TTC549 (cell line): Measurements from ENCODE around the gene LTBP1.
"Not testable (repeated sequence)": the region's sequence is repeated elsewhere in the genome, so short reads cannot be mapped to it uniquely, and the experiment has no call there.

Source experiments
- FAIRE-seq: peaks from 2 replicates; lab custom pipeline; 2012; peaks lifted over from hg19 to GRCh38; lab: Jason Lieb, UNC

LTBP1 gene

GRCh38 chr2:33144243-33144642, 197.5 kb downstream of the LTBP1 start:
- FAIRE-seq = no peak

DNA sequence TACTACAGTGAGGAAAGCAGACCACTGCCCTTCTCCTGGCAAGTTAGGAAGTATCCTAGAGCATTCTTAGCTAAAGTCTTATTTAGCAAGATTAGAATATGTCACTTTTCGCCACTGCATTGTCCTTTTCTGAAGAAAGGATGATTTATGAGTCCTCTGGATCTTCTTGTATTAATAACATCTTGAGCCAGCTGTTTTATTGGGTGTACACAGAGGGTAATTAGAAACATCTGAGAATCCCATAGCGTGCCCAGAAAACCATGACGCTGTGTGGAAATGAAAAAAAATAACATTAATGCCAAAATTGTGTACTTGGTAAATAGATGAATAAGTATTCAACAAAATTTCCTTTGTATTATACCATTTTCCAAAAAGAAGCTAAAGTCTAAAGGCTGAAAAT, 198.7 kb downstream of the LTBP1 start:
- no peak for FAIRE-seq

DNA sequence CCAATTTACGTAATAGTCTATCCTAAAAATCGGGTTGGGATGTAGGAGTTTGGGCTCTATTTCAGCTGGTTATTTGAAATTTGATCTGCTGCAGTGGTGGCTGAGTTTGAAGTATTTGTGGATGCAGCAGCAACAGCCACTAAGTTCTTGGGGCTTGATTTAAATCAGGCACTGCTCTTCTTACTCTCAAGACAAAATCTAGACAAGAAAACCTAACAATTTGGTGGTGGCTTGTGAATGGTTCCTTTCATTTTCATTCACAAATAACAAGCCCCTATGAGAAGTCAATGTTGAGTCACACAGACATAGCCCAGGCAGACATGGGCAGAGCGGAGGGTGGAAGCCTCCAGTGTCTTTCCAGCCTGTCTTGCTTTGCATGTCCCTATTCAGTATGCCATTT, 199.3 kb downstream of the LTBP1 start:
- no peak for FAIRE-seq

GRCh38 chr2:33153008-33153407, 206.3 kb downstream of the LTBP1 start:
- FAIRE-seq = no peak

DNA sequence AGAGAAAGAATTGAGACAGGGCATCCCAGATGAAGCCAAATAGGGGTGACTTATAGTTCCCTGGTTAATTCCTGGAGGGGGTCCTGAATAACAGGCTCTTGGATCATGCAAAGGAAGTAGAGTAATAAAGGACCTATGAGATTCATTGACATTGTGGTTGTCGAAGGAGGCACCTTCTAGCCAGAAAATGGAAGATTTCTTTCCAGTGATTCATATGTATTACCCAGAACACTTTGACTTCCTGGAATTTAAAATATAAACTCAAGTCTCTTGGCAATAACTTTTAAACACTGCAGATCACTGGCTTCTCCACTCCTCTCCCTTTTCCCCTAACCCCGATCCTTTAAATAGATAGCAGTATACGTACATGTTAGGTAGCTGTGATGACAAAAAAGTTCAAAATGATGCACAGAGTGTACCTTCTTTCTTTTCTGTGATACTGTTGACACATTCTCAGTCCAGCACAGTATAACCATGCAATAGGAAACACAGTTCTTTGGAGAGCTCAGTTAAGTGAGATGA, 211.8 kb downstream of the LTBP1 start:
- no peak for FAIRE-seq

DNA sequence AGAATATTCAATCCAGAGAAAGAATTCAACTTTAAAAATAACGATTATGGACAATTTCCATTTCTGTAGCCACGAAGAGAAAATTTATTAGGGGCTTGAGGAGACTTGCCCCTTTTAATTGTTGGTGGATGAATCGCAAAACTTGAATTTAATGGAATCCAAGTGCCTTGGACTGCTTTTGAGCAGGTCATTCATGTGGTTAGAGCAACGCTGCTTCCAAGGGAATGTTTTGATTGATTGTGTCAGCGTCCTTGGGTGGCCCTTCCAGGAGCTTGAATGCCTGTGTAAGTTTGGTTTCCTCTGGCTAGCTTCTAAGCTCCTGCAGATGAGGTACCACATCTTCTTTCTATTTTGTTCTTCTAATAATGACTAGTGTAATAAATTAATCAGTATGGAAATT, 213.4 kb downstream of the LTBP1 start:
- FAIRE-seq = no peak

DNA sequence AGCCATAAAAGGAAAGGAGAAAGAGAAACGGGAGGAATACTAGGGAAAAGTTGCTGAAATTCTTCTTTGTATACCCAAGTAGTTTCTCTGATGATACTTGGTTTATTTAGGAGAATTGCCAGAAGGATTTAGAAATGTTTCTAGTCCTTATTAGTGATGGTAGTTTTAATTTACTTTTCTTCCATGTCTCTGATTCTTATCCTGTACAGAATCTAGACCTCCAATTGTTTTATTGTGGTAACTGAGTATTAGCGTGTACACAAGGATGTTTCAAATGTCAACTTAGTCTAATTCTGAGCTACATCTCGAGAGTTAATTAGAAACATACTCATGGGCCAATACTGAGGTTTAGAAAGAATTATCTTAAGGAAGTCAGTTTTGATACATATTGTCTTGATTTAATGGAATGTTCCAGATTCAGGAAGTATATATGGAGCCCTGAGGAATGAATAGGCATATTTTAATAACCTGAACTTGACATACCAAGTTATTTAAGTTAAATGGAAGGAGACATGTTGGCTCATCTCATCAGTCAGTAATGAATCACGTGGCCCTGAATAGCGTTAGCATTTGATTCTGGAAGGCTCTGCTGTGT, 219.6 kb downstream of the LTBP1 start:
- FAIRE-seq = no peak

- FAIRE-seq = no peak
These were observed 221.0 kb downstream of the LTBP1 start for GRCh38 chr2:33167622-33168245.

DNA sequence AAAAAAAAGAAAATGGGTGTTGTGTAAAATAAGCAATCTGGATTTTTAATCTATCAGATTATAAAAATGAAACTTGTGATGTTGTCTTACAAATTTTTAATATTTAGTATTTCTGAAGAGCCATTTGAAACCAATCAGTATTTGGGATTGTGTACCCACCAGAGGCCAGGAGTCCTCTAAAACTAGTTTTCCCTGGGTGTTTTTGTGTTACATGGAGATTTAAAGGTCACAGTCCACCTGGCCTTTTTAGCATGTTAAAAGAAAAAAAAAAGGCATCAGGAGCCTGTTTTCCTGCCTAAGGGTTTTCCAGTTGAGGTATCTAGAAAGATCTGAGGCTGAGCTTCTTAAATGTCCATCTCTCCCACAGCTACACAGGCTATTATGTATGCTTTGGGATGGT, 221.7 kb downstream of the LTBP1 start:
- FAIRE-seq = no peak

DNA sequence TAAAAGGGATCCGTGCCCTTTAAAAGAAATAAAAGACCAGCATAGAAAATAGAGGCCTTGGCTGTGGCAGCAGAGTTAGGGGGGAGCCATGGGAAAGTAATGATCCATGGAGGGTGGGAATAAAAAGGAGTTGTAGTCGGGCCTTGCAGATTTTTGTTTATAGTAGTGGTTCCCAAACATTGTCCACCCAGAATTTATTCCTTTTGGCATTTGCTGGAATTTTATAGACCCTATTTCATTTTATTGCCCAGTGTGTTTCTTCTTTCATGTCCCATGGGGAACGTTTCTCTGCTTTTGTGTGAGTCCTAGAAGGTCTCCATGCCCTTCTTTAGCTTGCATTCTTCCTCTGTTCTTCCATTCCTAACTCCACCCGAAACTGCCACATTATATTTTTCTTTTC, 222.2 kb downstream of the LTBP1 start:
- FAIRE-seq = no peak

- not testable (repeated sequence) for FAIRE-seq
These were observed 223.5 kb downstream of the LTBP1 start for GRCh38 chr2:33170251-33170650.

DNA sequence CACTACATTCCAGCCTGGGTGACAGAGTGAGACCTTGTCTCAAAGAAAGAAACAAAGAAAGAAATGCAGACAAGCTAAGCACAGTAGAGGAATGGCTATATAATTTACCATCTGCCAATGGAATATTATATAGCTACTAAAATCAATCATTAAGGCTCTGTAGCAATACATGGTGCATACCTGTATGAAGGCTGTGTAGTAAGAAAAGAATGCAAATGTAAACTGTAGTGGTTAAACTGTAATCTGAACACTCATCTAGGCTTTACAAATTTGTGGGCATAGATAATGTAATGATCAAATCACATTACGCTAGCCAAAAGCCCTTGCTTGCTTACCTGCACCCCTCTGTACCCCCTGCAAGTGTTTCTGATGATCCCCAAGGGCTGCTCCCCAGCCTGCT, 230.9 kb downstream of the LTBP1 start:
- no peak for FAIRE-seq

- FAIRE-seq = no peak
These were observed 231.5 kb downstream of the LTBP1 start for GRCh38 chr2:33178209-33178608.

DNA sequence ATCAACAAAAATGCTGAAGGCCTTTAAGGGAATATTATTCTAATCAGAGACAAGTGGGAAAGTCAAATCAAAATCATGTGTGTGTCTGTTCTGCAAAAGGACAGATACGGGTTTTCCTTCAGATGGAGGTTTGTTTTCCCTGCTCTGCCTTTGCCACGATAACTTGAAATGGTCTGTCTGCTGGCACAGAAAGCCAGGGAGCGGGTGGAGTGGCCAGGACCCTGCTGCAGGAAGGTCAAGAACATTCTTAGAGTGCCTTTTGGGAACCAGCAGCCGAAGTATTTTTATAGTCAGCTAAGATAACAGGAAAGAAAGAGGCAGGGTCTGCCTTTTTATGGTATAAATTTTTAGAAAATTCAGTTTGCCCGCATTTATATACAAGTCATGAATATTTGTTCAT, 234.2 kb downstream of the LTBP1 start:
- no peak for FAIRE-seq

GRCh38 chr2:33181466-33181865, 234.7 kb downstream of the LTBP1 start:
- FAIRE-seq = no peak

DNA sequence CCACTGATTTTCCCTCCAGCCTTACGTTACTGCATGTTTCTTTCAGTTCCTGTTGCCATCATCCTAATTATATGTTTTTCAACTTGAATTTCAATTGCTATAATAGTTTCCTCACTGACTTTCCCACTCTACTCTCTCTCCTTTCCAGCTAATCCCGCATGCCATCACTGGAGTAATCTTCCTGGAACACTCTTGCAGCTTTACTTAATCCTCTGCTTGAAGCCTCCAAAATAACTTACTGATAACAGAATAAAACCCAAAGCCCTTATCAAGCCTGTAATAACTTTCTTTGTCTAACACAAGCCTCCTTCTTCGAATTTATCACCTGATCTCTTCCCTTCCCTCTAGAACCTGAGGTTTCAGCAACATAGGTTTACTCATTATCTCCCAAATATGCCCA, 237.3 kb downstream of the LTBP1 start:
- no peak for FAIRE-seq

DNA sequence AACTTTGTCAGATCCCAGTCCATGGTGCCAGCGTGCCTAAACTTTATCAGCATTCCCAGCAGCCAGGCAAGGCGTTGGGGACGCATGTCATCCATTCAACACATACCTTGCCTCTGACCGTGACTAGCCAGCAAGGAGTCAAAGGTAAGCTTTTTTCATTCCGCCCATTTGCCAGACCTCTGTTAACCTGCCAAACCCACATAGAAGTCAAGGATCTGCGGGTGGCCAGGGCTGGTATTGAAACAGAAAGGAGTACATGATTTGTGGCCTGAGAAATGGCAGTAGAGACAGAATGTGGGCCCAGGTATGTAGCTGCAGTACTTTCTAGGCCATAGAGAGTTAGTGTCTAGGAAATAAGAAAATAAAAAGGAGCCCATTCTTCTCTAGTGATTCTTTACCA, 240.2 kb downstream of the LTBP1 start:
- FAIRE-seq = no peak

DNA sequence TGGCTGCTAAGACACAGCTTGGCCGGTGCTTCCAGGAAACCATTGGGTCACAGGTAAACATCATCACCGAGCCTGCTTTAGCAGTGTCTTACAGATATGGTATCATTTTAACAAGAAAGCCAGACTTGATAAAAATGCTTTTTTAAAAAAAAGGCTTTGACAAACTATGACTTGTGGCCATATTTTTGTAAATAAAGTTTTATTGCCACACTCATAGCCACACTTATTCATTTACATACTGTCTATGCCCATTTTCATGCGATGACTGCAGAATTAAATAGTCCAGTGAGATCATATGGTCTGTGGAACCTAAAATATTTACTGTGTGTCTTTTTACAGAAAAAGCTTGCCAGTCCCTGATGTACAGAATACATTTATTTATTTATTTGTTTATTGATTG, 242.0 kb downstream of the LTBP1 start:
- no peak for FAIRE-seq

- FAIRE-seq = no peak
These were observed 243.7 kb downstream of the LTBP1 start for GRCh38 chr2:33190393-33190937.

DNA sequence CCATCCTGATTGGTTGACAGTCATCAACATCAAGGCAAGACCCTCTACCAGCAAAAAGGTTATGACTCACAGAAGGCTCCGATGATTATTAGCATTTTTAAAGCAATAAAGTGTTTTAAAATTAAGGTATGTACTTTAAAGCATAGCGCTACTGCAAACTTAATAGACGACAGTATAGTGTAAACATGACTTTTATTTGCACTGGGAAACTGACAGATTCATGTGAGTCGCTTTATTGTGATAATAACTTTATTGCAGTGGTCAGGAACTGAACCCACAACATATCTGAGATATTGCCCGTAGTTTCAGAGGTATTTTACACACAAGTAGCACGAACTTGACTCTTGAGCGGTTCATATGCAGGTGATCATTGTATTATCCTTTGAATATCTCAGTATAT, 249.1 kb downstream of the LTBP1 start:
- no peak for FAIRE-seq

DNA sequence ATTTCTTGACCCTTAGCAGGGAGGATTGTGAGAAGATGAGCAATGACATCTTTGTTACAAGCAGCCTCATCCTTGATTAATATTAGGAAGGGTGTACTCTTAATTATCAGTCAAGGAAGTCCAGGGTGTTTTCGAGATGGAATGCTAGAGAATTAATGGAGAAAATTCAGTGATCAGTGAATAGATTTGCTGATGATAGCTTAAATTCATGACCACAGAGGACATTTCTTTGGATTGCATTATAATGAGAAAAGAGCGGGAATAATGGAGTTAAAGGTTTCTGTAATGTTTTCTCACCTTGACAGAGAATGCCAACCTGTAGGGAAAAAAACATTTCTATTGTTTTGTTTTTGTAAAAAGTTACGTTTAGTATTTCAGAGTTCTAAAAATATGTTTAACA, 249.9 kb downstream of the LTBP1 start:
- no peak for FAIRE-seq

DNA sequence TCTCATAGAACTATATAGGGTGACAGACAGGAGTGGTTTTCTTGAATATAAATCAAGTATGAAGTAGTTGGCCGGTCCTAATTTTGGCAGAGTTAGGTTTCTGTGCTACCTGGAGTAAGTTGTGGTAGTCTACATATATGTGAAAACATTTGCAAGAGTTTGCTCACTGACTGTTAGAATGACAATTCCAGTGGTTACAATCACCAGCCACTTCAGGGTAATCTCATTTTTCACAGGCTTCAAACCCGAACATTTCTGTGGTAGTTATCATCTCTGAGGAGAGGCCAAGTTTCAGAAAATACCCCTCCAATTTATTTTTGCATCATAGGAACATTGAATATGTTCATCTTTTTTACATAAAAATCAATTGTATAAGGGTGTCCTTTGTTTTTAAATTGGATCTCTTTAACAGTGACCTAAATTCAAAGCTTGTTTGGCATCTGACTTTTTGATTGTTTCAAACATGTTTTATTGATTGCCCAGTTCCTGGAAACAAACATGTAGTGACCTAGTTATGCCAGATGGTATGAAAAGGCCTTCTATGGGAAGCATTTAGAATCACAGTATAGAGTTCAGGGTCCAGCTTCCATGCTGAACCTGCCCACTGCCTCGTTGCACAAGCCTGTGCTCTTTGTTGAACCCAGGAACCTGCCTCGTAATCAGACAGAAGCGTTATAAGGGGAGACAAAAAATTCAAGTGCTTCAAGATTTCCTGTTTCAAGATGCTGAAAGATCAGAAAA, 250.6 kb downstream of the LTBP1 start:
- FAIRE-seq = no peak
